Dendritic cell treated with granulocyte-macrophage colony-stimulating factor and Interleukin-4, amounts not matched to agents 40 ng/mL and 50 ng/mL, for 4 days (primary cell): ENCODE results near the gene ROPN1L.

ENCODE experiments used
- H3K27ac Mint-ChIP-seq: one replicate; pipeline ENCODE4 v1.8.0; 2022; ENCODE audit warnings: mild to moderate bottlenecking, mixed read lengths
- H3K27me3 Mint-ChIP-seq: one replicate; pipeline ENCODE4 v1.8.0; 2022; ENCODE audit warnings: mild to moderate bottlenecking, mixed read lengths
- H3K36me3 Mint-ChIP-seq: one replicate; pipeline ENCODE4 v1.8.0; 2022; ENCODE audit warnings: low read depth, mixed read lengths
- H3K4me1 Mint-ChIP-seq: one replicate; pipeline ENCODE4 v1.8.0; 2022; ENCODE audit warnings: low read depth, mixed read lengths
- H3K4me3 Mint-ChIP-seq: one replicate; pipeline ENCODE4 v1.8.0; 2022; ENCODE audit warnings: mild to moderate bottlenecking, moderate library complexity, mixed read lengths
- H3K9me3 Mint-ChIP-seq: one replicate; pipeline ENCODE4 v1.8.0; 2022; ENCODE audit warnings: mixed read lengths
- intact Hi-C: fragments of 100-400 bp; cut with micrococcal nuclease; formaldehyde crosslinking; loops from one replicate; pipeline ENCODE4 v1.15.0; 2022

The ROPN1L gene

GRCh38 chr5:10418654-10419345, 22.9 kb upstream of the ROPN1L start:
- H3K4me1 Mint-ChIP-seq, result peaks cover 36% of the 10 kb centered on the region
- H3K27ac Mint-ChIP-seq, result no peak overlapping the region
- no peak overlapping the region for H3K4me3 Mint-ChIP-seq
- intact Hi-C loops, result no loop called here
- H3K36me3 Mint-ChIP-seq, result peaks cover 79% of the 10 kb centered on the region
- H3K27me3 Mint-ChIP-seq, result no peaks in the 10 kb centered on the region
- H3K9me3 Mint-ChIP-seq, result no peaks in the 10 kb centered on the region

DNA sequence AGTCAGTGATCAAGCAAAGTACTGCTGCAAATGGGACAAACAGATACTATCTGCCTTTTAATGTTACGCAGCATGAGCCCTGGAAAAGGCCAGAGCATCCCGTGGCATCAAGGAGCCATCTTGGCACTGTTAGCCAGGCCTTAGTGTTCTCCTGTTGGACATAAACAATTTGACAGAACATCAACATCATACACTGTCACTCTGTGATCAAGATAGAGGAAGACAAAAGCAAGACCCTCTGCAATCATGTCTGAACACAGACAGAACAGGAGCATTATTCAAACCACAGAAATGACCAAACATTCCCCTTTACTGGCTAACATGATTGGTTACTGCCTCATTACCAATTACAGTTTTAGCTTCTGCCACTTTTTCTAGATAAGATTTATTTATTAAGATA, 21.2 kb upstream of the ROPN1L start:
- Mint-ChIP-seq H3K27me3 (no peaks in the 10 kb centered on the region), H3K36me3 (peaks cover 84% of the 10 kb centered on the region), H3K4me3 (no peak overlapping the region), H3K9me3 (no peaks in the 10 kb centered on the region), H3K27ac (no peak overlapping the region), H3K4me1 (peaks cover 36% of the 10 kb centered on the region)
- intact Hi-C loops, result loop anchor here (5.0 kb wide), 1 partner anchor 53 kb away; no protein-coding TSS in a partner anchor

DNA sequence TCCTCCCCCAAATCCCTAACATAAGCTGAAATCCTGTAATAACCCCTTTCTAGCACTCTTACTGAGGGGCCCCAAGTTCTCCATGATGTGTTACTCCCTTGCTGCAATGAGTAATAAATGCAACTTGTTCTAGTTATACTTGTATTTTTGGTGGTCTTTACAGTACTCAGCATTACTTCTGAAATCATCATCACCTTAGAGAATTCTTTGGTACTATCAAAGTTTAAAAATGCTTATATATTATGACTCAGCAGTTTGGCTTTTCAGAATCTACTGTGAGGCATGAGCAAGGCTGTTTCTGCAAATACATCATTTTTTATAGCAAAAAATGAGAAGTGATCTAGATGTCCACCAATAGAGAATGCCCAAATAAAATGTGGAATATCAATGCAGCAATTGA, 20.7 kb upstream of the ROPN1L start:
- Mint-ChIP-seq H3K4me1 (peaks cover 36% of the 10 kb centered on the region), H3K36me3 (peaks cover 84% of the 10 kb centered on the region), H3K4me3 (no peak overlapping the region), H3K27me3 (no peaks in the 10 kb centered on the region), H3K27ac (peak overlapping the region; percentile 75), H3K9me3 (no peaks in the 10 kb centered on the region)
- intact Hi-C loops, result loop anchor here (5.0 kb wide), 1 partner anchor 54 kb away; no protein-coding TSS in a partner anchor

- H3K36me3 Mint-ChIP-seq, result peaks cover 88% of the 10 kb centered on the region
- intact Hi-C loops, result loop anchor here (2.0 to 5.0 kb wide), 2 partner anchors 55 to 137 kb away; no protein-coding TSS in a partner anchor
- H3K4me1 Mint-ChIP-seq, result peaks cover 36% of the 10 kb centered on the region
- H3K27me3 Mint-ChIP-seq, result no peaks in the 10 kb centered on the region
- H3K9me3 Mint-ChIP-seq, result no peaks in the 10 kb centered on the region
- peak overlapping the region; percentile 75 for H3K27ac Mint-ChIP-seq
- H3K4me3 Mint-ChIP-seq, result peak overlapping the region; percentile 48
Observed at GRCh38 chr5:10421896-10422691, 19.6 kb upstream of the ROPN1L start.

DNA sequence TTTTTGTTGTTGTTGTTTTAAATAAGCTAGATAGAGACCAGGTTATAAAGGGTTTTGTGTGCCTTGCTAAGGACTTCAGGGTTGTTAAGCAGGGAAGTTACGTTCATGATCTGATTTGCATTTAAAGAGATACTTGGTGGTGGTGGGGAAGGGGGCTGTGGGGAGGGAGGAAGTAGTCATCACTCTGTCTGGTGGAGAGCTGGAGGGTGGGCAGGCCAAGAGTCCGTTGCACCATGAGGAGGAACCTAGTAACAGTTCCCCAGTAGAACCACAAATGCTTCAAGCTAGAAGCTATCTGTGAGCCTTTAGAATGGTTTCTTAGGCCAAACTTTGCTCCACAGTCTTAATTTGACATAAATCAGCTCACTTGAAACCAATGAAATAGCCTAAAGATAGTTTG, 18.7 kb upstream of the ROPN1L start:
- peak overlapping the region; percentile 75 for H3K27ac Mint-ChIP-seq
- H3K27me3 Mint-ChIP-seq, result no peaks in the 10 kb centered on the region
- intact Hi-C loops, result loop anchor here (2.0 to 5.0 kb wide), 2 partner anchors 56 to 138 kb away; no protein-coding TSS in a partner anchor

GRCh38 chr5:10424124-10424731, 17.5 kb upstream of the ROPN1L start:
- H3K4me3 Mint-ChIP-seq, result no peak overlapping the region
- H3K27ac Mint-ChIP-seq, result no peak overlapping the region
- H3K9me3 Mint-ChIP-seq, result no peaks in the 10 kb centered on the region
- H3K27me3 Mint-ChIP-seq, result no peaks in the 10 kb centered on the region
- peaks cover 36% of the 10 kb centered on the region for H3K4me1 Mint-ChIP-seq
- intact Hi-C loops, result loop anchor here (5.0 kb wide), 1 partner anchor 57 kb away; no protein-coding TSS in a partner anchor
- H3K36me3 Mint-ChIP-seq, result peaks cover 87% of the 10 kb centered on the region

More for the DNA sequence above, 18.7 kb upstream of the ROPN1L start:
- H3K9me3 Mint-ChIP-seq, result no peaks in the 10 kb centered on the region
- H3K4me3 Mint-ChIP-seq, result no peak overlapping the region
- peaks cover 36% of the 10 kb centered on the region for H3K4me1 Mint-ChIP-seq
- H3K36me3 Mint-ChIP-seq, result peaks cover 88% of the 10 kb centered on the region

DNA sequence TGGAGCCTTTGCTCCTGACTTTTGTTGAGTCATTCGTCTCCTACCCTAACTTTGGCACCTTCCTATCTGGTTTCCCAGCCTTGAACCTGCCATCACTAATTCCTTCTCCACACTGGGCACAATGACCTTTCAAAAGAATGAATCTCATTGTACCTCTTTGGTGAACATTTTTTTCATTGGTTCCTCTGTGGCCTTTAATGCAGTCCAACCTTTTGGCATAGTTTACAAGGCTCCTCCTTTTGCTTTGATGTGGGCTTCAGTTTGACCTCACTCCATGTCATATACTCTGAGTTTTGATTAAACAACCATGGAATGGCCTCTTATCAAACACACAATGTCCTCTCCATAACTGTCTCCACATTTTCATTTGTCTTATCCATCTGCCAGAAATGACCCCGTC, 14.5 kb upstream of the ROPN1L start:
- Mint-ChIP-seq H3K4me1 (peaks cover 11% of the 10 kb centered on the region), H3K4me3 (no peak overlapping the region), H3K27me3 (no peaks in the 10 kb centered on the region), H3K9me3 (no peaks in the 10 kb centered on the region), H3K36me3 (peaks cover 92% of the 10 kb centered on the region), H3K27ac (peak overlapping the region; percentile 8)
- intact Hi-C loops, result no loop called here

DNA sequence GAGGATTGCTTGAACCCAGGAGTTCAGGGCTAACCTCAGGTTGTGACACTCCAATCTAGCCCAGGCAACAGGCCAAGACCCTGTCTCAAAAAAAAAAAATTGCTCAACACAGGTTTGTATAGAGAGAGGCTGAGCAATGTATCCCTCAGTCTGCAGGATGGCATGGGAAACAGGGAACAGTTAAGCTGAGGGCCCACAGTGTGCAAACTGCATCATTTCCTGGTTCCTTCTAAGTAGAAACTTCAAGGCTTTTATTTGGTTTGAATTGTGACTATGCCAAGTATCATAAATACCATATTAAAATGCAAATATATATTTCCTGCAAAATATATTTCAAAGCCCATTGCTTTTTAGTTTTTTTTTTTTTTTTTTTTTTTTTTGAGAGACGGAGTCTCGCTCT, 13.7 kb upstream of the ROPN1L start:
- intact Hi-C loops, result no loop called here
- Mint-ChIP-seq H3K4me1 (peaks cover 8% of the 10 kb centered on the region), H3K4me3 (no peak overlapping the region), H3K9me3 (no peaks in the 10 kb centered on the region), H3K27me3 (no peaks in the 10 kb centered on the region), H3K36me3 (peaks cover 93% of the 10 kb centered on the region), H3K27ac (no peak overlapping the region)

- no peak overlapping the region for H3K27ac Mint-ChIP-seq
- H3K4me1 Mint-ChIP-seq, result peaks cover 6% of the 10 kb centered on the region
- H3K36me3 Mint-ChIP-seq, result peaks cover 95% of the 10 kb centered on the region
- H3K4me3 Mint-ChIP-seq, result no peak overlapping the region
- no peaks in the 10 kb centered on the region for H3K27me3 Mint-ChIP-seq
- H3K9me3 Mint-ChIP-seq, result no peaks in the 10 kb centered on the region
- intact Hi-C loops, result no loop called here
Observed at GRCh38 chr5:10431415-10431814, 10.3 kb upstream of the ROPN1L start.

DNA sequence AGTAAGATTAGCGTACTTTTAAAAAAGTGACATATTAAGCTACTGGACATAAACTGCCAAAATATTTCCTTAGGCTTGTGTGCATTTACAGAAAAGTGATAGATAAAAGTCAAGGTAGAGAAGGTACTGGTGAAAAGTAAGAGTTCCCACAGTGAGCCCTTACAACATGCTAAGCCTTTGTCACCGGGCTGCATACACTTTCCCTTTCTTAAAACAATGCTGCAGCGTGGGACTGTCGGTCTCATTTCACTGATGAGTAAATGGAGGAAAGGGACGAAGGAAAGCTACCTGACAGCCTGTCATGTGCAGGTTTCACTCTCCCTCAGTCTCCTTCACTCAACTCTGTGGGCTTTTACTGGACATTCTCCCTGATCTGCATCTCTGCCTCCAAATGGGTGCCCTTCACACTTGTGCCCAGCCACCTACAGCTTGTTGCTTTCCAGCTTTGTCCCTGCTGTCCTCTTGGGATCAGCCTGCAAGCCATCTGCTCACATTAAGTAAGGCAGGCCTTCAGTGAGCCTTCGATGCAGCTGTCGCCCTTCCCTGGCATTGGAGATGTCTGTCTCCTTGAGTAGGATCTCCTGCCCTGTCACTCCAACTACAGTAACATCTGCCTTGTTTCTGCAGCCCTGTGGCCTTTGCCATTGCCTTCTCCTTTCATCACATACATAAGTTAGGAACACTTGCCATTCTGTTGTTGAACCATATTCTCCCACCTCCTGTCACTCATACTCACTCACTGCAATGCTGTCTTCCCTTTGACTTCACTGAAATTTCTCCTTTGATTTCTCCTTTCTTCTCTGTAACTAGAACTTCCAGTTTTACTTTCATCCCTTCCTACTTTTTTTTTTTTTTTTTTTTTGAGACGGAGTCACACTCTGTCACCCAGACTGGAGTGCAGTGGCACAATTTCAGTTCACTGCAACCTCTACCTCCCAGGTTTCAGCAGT, 9.3 kb upstream of the ROPN1L start:
- Mint-ChIP-seq H3K27ac (no peak overlapping the region), H3K27me3 (no peaks in the 10 kb centered on the region), H3K9me3 (no peaks in the 10 kb centered on the region), H3K36me3 (peaks cover 86% of the 10 kb centered on the region), H3K4me1 (peaks cover 6% of the 10 kb centered on the region), H3K4me3 (no peak overlapping the region)
- intact Hi-C loops, result no loop called here

DNA sequence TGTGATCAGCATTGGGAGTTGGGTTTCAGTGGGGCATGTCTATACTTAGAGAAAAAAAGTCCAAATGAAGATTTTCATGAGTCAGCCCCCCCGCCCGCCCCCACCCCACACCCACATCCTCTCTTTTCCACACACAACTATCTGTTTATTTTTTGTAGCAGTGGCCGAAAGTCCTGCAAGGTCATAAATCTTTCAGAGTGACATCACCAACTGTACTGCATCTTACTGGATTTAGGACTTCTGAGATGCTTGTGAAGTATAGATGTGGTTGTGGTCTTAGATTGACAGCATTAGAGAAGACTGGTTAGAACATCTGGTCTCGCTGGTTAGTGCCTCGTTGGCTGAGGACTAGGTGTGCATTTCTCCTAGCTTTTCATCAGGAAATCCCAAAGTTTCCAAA, 7.3 kb upstream of the ROPN1L start:
- peaks cover 6% of the 10 kb centered on the region for H3K4me1 Mint-ChIP-seq
- H3K27ac Mint-ChIP-seq, result no peak overlapping the region
- H3K27me3 Mint-ChIP-seq, result no peaks in the 10 kb centered on the region
- peaks cover 74% of the 10 kb centered on the region for H3K36me3 Mint-ChIP-seq
- intact Hi-C loops, result no loop called here
- no peak overlapping the region for H3K4me3 Mint-ChIP-seq
- H3K9me3 Mint-ChIP-seq, result no peaks in the 10 kb centered on the region

DNA sequence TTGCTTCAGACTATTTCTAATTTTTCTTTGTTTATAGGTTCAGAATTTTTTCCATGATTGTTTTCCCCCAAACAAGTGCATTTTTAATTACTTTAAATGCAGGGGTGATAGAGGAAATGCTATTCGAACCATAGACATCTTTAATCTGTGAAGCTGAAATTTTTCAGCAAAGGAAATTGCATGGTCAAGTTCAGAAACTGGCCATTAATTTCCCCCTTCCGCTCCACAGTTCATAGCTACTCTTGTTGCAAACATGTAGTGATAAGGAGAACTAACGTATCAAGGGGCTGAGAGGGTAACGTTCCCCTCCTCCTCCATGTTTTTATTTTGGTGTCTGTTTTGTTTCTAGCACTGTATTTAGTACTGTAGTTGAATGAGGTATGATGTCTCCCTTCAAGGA, 3.4 kb upstream of the ROPN1L start:
- no peaks in the 10 kb centered on the region for H3K9me3 Mint-ChIP-seq
- intact Hi-C loops, result no loop called here
- H3K4me3 Mint-ChIP-seq, result no peak overlapping the region
- H3K4me1 Mint-ChIP-seq, result peaks cover 21% of the 10 kb centered on the region
- no peaks in the 10 kb centered on the region for H3K27me3 Mint-ChIP-seq
- H3K27ac Mint-ChIP-seq, result no peak overlapping the region
- H3K36me3 Mint-ChIP-seq, result peaks cover 35% of the 10 kb centered on the region

- intact Hi-C loops, result loop anchor here (10.0 kb wide), 1 partner anchor 325 kb away; the partner anchor contains the start of gene DAP
- peaks cover 21% of the 10 kb centered on the region for H3K36me3 Mint-ChIP-seq
- no peak overlapping the region for H3K4me3 Mint-ChIP-seq
- H3K27me3 Mint-ChIP-seq, result peaks cover 3% of the 10 kb centered on the region
- H3K9me3 Mint-ChIP-seq, result no peaks in the 10 kb centered on the region
- peaks cover 21% of the 10 kb centered on the region for H3K4me1 Mint-ChIP-seq
- H3K27ac Mint-ChIP-seq, result no peak overlapping the region
Observed at GRCh38 chr5:10439692-10440091, 2.0 kb upstream of the ROPN1L start.
